GM19455 (cell line): ENCODE results near the gene XIST.
"Not testable (repeated sequence)": the region's sequence is repeated elsewhere in the genome, so short reads cannot be mapped to it uniquely, and the experiment has no call there.

Experiments
- ATAC-seq: cut with Tn5 transposase; IDR thresholded peaks from one replicate; pipeline ENCODE4 v1.9.1; 2021; ENCODE audit not compliant: unreplicated experiment

Gene XIST

DNA sequence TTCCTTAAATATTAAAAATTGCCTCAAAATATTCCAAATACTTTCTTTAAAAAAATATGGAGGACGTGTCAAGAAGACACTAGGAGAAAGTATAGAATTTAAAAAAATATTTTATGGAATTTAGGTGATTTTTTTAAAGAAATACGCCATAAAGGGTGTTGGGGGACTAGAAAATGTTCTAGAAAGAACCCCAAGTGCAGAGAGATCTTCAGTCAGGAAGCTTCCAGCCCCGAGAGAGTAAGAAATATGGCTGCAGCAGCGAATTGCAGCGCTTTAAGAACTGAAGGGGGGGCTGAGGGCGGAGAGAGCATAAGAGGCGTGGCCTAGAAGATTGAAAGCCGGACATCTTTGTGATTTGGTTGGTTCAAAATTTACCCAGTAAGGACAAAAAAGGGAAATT, at the start of gene XIST:
TSS of gene XIST (minus strand) at position 248 of the 400 bp plus-strand sequence.
- ATAC-seq = no peak

DNA sequence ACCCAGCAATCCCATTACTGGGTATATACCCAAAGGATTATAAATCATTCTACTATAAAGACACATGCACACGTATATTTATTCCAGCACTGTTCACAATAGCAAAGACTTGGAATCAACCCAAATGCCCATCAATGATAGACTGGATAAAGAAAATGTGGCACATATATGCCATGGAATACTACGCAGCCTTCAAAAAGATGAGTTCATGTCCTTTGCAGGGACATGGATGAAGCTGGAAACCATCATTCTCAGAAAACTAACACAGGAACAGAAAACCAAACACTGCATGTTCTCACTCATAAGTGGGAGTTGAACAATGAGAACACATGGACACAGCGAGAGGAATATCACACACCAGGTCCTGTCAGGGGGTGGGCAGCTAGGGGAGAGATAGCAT, 45.8 kb upstream of the XIST start:
- not testable (repeated sequence) for ATAC-seq

DNA sequence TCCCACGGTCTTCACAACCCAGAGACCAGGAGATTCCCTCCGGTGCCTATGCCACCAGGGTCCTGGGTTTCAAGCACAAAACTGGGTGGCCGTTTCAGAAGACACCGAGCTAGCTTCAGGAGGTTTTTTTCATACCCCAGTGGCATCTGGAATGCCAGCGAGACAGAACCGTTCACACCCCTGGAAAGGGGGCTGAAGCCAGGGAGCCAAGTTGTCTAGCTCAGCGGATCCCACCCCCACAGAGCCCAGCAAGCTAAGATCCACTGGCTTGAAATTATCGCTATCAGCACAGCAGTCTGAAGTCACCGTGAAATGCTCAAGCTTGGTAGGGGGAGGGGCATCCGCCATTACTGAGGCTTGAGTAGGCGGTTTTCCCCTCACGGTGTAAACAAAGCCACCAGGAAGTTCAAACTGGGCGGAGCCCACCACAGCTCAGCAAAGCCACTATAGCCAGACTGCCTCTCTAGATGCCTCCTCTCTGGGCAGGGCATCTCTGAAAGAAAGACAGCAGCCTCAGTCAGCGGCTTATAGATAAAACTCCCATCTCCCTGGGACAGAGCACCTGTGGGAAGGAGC, 40.1 kb upstream of the XIST start:
- ATAC-seq = not testable (repeated sequence)

DNA sequence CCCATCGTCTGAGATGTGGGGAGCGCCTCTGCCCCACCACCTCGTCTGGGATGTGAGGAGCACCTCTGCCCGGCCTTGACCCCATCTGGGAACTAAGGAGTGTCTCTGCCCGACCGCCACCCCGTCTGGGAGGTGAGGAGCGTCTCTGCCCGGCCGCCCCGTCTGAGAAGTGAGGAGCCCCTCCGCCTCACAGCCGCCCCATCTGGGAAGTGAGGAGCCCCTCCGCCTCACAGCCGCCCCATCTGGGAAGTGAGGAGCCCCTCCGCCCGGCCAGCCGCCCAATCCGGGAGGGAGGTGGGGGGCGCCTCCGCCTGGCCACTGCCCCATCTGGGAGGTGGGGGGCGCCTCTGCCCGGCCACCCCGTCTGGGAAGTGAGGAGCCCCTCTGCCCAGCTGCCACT, 29.7 kb upstream of the XIST start:
- ATAC-seq = not testable (repeated sequence)

DNA sequence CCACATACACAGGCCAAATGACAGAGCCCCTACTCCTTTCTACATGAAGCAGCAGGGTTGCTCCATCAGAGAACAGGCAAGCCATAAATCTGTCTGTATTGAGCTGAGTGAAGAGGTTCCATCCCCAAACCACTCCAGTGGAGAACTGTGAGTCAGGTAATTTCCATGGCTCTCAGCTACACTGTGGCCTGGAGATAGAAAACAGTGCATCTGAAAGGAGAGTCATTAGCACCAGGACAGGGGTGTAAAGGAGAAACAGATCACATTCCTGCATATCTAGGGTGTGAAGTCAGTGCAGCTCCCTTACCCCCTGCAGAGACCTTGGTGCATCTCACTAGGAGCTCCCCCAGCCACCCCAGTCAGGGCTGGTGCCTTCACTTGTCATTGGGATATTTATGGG, 25.2 kb upstream of the XIST start:
- no peak for ATAC-seq

DNA sequence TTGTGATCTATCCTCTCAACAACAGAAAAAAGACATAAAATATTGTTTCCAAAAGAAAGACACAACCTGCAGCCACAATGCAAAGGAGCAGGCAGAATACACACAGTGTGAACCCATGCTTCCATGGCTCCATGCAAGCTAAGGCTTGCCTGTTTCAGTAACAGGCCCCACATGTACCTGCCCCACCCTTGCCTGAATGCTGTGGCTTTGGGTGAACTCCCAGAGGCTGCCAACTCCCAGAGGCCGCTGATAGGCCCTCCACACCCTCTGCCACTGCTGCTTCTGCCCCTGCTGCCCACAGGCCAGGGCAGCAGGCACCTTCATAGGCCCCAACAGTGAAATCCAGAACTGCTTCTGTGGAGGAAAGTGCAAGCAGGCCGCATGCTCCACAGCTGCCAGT, 24.4 kb upstream of the XIST start:
- no peak for ATAC-seq

DNA sequence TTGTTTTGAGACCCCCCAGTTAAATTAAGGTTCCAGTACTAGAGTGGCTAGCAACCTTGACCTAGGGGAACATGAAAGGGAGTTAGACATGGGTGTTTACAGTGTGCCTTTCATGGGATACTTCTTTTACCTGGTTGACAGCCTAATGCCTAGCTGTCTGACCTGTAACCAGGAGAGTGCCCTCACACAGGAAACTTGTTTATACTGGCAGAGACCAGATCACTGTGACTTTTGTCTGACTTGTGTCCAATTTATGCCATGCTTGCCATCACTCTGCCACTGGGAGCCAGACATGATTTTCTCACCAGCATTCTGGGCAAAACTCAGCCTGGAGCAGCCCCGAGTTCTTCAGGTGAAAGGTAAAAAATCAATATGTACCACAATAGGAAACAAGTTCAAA, 16.4 kb upstream of the XIST start:
- ATAC-seq = no peak

DNA sequence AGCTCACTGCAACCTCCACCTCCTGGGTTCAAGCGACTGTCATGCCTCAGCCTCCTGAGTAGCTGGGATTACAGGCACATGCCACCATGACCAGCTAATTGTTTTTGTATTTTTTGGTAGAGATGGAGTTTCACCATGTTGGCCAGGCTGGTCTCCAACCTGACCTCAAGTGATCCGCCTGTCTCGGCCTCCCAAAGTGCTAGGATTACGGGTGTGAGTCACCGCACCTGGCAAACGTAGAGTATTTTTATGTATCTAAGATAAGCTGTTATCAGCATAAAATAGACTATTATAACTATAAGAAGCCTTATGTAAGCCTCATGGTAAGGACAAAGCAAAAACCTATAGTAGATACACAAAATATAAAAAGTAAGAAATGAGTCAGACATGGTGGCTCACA, 14.6 kb upstream of the XIST start:
- ATAC-seq = no peak

DNA sequence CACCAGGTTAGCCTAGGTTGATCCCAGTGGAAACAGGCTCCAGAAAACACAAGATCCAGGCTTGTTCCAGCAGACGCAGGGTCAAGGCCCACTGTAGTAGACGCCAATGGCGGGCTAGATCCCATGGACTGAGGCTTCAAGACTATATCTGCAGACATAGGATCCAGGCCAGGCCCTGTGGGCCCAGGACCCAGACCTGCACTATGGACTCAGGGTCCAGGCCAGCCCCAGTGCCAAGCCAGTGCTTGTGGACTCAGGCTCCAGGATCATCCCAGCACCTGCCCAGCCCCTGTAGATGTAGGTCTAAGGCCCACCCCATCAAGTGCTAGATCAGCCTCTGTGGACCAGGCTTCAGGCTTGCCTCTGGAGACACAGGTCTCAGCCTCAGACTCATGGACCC, 11.3 kb upstream of the XIST start:
- no peak for ATAC-seq

DNA sequence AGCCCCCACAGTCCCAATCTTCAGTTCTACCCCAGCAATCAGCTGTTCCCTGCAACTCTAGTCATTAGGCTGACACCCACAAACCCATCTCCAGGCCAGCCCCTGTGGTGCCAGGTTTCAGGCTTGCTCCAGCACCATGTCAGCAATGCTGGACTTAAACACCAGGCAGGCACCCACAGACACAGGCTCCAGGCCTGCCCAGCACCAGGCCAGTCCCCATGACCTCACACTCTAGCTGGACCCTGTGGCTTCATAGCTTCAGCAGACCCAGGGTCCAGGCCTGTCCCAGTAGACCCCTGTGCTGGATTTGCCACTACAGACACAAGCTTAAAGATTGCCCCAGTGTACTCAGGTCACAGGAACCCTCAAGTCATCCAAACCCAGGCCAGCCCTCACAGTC, 10.8 kb upstream of the XIST start:
- no peak for ATAC-seq

DNA sequence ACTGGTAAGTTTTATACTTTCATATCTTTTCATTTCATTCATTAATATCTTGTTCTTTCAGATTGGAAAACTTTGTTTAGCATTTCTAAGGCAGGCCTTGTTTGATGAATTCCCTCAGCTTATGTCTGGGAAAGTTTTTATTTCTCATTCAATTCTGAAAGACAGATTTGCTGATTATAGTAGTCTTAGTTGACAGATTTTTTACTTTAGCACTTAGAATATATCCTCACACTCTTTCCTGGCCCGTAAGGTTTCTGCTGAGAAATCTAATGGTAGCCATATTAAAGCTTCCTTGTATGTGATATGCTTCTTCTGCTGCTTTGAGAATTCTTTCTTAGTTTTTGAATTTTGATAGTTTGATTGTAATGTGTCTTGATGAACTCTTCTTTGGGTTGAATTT, 7.1 kb upstream of the XIST start:
- no peak for ATAC-seq

DNA sequence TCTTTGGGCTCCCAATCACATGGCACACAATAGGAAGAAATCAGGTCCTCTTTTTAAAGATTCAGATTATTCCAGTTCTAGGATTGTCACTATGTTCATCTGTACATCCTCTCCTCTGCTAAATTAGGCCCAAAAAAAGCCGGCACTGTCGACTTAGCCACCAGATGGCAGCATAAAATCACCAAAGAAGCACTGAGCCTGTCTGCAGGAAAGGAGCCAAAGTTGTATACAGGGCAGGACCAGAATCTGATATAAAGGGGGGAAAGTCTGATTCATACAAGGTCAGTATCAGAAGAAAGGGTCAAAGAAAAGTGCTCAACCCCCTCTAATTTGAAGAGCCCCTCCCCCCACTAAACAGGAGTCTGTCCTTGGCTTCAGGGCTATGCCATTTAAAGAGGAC, 3.0 kb upstream of the XIST start:
- ATAC-seq = no peak

DNA sequence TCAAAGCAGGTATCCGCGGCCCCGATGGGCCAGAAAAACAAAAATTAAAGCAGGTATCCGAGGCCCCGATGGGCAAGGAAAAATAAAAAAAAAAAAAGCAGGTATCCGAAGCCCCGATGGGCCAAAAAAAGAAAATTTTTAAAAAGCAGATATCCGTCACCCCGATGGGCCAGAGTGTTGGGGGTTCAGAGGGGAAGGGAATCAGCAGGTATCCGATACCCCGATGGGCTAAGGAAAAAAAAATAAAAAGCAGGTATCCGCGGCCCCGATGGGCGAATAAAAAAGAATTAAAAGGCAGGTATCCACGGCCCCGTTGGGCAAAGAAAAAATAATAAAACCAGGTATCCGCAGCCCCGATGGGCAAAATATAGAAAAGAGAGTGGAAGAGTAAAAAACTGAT, 492 bp downstream of the XIST start:
- no peak for ATAC-seq

DNA sequence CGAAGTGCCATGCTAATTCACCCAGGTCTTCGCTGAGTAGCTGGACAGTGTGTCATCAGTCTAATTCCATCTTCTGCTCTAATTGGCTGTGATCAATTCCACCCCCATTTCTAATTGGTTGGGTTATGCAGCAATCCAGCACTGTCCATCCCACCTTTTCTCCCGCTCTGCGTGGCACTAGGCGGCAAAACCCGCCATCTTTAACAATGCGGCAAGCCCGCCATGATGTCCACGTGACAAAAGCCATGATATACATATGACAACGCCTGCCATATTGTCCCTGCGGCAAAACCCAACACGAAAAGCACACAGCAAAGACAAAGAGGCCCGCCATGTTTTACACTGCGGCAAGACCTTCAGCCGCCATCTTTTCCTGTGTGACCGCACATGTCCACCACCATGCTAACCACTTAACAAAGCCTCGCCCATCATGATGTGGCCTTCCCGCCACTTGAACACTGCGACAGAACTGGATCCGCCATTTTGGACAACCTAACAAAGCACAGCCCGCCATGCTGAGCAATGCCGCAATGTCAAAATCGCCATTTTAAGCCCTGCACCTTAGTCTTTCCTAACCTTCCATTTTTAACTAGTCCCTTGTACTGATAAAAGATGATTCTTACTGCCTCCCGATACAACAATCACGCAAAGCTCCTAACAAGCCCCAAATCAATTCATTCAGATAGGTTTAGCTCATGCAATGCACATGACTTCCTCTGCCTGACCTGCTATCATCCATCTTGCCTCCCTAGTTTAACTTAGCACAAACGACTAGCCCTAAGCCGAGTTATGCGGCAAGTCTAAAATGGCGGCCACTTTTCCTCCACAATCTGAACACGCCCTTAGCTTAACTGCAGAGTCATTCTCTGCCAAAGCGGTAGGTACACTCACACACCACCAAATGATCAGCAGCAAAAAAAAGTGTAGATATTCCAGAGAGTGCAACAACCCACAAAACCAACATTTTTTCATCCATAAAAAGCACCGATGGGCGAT, 1.2 kb downstream of the XIST start:
- no peak for ATAC-seq

DNA sequence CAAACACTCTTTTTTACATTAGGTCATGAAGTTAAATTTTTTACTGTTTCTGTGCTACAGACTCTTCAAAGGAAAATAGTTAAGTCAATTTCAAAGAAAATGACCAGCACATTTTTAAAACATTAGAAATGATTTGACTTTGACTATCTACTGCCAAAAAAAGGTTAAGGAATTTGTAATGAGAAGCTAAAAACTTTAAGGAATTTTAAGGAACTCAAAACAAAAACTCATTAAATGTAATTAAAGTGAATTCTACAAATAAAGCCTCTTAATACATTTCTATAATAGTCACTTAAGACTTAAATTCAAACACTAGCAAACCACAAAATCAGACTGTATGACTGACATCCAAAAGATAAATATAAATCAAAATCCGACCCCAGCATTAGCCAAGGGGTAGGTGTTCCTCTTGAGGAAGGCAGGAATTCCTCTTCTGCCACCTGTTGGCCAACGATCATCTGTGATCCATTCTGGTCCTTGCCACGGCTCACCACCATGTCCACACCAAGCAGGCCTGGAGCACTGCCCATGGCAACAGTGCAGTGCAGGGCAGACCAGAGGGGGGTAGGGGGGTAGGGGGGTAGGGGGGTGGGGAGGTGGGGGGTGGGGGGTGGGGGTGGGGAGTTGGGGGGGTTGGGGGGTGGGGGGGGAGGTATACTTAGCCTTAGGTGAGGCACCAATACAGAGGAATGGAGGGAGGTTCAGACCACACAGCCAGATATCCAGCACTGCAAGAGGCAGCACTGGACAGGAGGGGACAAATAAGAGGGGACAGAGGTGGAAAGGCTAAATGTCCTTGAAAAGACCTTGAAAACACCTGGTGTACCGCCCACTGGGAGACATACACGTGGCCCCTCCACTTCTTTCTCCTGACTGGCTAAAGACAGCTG, 2.1 kb downstream of the XIST start:
- ATAC-seq = no peak

DNA sequence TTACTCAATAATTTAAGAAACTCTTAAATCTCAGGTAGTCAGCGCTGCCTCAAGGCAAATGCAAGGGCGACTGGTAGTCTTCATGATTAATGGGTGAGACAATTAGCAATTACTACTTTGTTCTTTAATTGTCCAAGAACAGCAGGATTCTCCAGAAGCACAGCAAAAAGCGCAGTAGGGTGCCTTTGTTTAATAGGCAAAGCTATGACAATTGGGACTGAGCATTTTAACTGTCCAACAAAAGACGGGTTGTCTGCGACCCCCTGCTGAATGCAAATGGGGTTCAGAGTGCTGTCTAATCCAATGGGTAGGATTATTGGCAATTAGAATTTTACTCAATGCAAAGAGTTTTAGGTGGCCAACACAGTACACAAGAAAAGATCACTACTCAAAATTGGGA, 3.4 kb downstream of the XIST start:
- no peak for ATAC-seq

DNA sequence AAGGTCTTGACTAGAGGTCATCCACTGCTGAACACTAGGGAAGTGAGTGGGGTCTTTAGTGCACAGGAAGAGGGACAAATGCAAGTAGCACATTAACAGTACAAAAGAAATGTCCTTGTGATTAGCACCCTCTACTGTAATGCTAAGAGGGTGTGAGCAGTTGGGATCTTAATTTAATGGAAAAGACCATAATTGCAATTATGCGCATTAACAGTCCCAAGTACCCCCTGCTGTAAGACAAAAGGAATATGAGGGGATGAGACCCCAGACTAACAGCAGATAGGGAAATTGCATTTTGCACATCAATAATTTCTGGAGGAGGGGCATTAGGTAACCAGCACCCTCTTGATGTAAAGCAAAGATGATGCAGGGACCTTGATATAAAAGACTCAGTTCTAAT, 4.5 kb downstream of the XIST start:
- no peak for ATAC-seq

DNA sequence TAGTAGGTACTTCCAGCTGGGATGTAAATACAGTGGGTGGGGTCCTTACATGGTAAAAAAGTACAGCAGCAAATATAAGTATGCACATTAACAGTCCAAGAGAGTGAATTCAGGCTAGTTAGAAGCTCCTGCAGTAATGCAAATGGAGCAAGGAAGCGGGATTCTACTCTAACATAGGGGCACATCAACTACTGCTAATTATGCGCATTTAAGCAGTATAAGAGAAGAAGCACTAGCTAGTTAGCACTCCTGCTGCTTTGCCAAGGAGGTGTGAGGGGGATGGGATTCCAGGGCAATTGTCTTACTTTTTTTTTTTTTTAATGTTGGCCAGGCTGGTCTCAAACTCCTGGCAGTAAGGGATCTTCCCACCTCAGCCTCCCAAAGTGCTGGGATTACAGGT, 5.4 kb downstream of the XIST start:
- ATAC-seq = no peak

DNA sequence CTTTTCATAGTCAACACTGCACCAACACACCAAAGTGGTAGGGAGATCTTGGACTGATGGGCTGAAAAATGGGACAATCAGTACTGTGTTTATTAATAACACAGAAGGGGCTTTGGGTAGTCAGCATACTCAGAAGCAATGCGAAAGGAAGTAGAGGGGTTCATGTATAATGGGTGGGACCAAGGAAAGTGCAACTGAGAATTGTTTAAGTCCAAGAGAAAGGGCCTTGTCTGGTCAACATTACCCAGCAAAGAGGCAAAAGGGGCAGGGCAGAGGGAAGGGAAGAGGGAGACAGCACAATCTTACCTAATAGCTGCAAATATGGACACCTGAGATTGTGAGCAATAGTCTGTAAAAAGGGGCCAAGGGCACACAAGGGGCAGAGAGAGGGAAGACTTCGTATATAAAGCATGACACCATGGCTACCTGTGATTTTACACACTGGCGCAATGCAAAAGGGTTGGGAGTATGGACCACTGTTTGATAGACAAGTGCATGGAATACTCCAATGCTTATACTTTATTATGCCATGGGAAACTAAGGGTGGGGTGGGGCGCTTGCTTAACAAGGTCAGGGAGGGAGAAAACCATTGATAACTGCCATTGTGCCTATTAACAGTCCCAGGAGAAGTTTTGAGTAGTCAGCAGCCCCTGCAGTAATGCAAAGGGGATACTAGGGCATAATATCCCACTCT, 9.8 kb downstream of the XIST start:
- no peak for ATAC-seq

DNA sequence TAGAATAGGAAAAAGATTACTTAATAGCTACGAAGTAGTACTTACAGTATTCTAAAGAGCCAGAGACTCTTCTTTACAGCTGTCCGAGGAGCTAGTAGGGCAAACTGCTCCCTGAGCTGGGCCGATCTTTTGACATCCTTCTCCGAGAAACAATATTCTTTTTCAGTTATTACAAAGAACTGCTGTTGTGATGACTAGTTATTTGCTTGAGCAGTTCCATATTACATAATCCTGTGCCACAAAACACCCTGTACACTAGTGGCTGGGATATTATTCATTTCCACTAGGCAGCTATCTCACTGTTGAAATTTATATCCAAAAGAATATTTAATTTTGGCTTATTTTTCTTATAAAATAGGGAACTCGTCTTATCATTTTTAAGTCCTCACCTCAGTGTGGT, 11.2 kb downstream of the XIST start:
- no peak for ATAC-seq
